Heart left ventricle (tissue), 13 donors: ENCODE results near the gene COPG2.

Experiments
- CTCF ChIP-seq, 12 donors: fragments of 200-600 bp; sonication (generic) in 4 of 12; IDR thresholded peaks; one replicate each; pipeline versions ENCODE4 v1.5.0 to v1.8.0; 2018 to 2022; ENCODE audit warnings: antibody characterized with exemption in 12 of 12, mild to moderate bottlenecking in 5 of 12
- POLR2A ChIP-seq, 2 donors: fragments of 450-650 bp; IDR thresholded peaks; one replicate each; pipeline ENCODE4 v1.6.1; 2017; ENCODE audit warnings: antibody characterized with exemption in 2 of 2, mild to moderate bottlenecking in 2 of 2, moderate library complexity in 2 of 2
- donor health status: ischemic (EF 13 %, LVEDD 7.1; RV severe dilation, severe dysfunction).
- donor health status: DM: no; HTN: yes; CAD: no.
- donor health status: DM: no; HTN: no; CAD: no.
- donor health status: ischemic (EF 25% LVEDD 6.9; RV normal size, moderate dysfunction).
- donor health status: ischemic (EF 25% LVEDD 5.7; RV mildly dilated, moderate dysfunction).
- donor health status: ischemic (EF 35%, LVEDD 5.7; RV mildly dilated, moderate dysfunction).
- donor health status: nonischemic (EF 11% LVEDD 7.7; RV severe dilation, severe dysfunction).
- donor health status: DM: yes; HTN: yes; CAD: no.
- donor health status: PGD.
- donor health status: ischemic (EF 29% LVEDD 5.4; RV normal size, mild dysfunction).
- donor health status: nonischemic (EF 23%, LVEDD 6.1; RV moderate dilation, normal function).

GRCh38 chr7:130471974-130472373 is 196.6 kb downstream of the COPG2 start:
- TF ChIP-seq CTCF (IDR thresholded peaks at IDR 0.05) (no peak), POLR2A (IDR thresholded peaks at IDR 0.05) (no peak)
